Natural killer cell treated with Interleukin-12 subunit alpha and Interleukin-12 subunit beta and Interleukin-15 and Interleukin-18, amount 100 ng/mL, for 72 hours (primary cell): ENCODE results near the gene RERE. TPM values are rescaled to one million over a fixed set of nuclear protein-coding genes. Genes with fewer than 3 reads are reported as not detected.

Source experiments
- ATAC-seq, 2 donors: fragments of 150-1000 bp; cut with Tn5 transposase in 1 of 2; sonication (Bioruptor Pico), chemical (Tn5 transposase) in 1 of 2; 2 replicates each; pipeline ENCODE4 v1.10.0; 2021
- DNase-seq: peaks from one replicate; pipeline ENCODE4 v3.0.0; 2022; ENCODE audit warnings: low spot score
- H3K27ac Mint-ChIP-seq, 2 donors: 1 replicate in 1 of 2; 2 replicates in 1 of 2; pipeline ENCODE4 v1.8.0; 2022; ENCODE audit warnings: mixed read lengths in 2 of 2, mild to moderate bottlenecking in 1 of 2, moderate library complexity in 1 of 2
- H3K27me3 Mint-ChIP-seq, 2 donors: 1 replicate in 1 of 2; 2 replicates in 1 of 2; pipeline ENCODE4 v1.8.0; 2022; ENCODE audit warnings: mixed read lengths in 2 of 2
- H3K36me3 Mint-ChIP-seq: one replicate; pipeline ENCODE4 v1.8.0; 2022; ENCODE audit warnings: mixed read lengths
- H3K4me1 Mint-ChIP-seq, 2 donors: 1 replicate in 1 of 2; 2 replicates in 1 of 2; pipeline ENCODE4 v1.8.0; 2022; ENCODE audit warnings: low read depth in 2 of 2, mixed read lengths in 2 of 2, mild to moderate bottlenecking in 1 of 2
- H3K4me3 Mint-ChIP-seq: one replicate; pipeline ENCODE4 v1.8.0; 2022; ENCODE audit warnings: mixed read lengths
- H3K9me3 Mint-ChIP-seq: 2 replicates; pipeline ENCODE4 v1.8.0; 2022; ENCODE audit warnings: mixed read lengths
- total RNA-seq, 2 donors: library from RNA; stranded (reverse); gene quantifications; one replicate each; pipeline ENCODE4 v1.2.3, GENCODE V29; 2022

RERE gene
- total RNA-seq, 2 donors from 2014 or later, result 38.2 to 72.4 TPM

DNA sequence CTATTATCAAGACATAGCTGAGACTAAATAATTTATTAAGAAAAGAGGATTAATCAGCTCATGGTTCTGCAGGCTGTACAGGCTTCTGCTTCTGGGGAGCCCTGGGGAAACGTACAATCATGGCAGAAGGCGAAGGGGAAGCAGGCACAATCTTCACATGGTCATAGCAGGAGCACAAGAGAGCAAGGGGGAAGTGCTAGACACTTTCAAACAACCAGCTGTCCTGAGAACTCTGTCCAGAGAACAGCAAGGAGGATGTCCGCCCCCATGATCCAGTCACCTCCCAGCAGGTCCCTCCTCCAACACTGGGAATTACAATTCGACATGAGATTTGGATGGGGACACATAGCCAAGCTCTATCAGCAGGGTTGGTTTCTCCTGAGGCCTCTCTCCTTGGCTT is 509.8 kb downstream of the RERE start:
- no peak for ATAC-seq
- Mint-ChIP-seq H3K36me3 (no peaks in the 10 kb centered on the region), H3K4me1 (no peaks in the 10 kb centered on the region)

DNA sequence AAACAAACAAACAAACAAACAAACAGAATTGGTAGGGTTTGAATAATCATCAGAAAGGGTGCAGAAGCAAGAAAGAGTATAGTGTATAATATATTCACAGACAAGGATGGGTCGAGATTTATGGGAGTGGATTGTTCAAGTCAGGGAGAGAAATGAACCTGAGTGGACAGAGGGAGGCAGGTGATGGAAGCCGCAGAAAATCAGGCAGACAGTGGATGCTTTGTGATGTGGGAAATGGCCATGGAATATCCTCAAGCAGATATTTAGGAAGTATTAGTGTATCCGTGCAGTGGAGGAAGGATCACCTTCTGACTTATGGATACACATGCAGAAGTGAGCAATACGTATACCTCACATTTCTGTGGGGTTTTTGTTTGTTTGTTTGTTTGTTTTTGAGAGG is 513.6 kb downstream of the RERE start:
- H3K4me1 Mint-ChIP-seq, result no peaks in the 10 kb centered on the region
- no peaks in the 10 kb centered on the region for H3K9me3 Mint-ChIP-seq
- H3K27ac Mint-ChIP-seq, result no peak overlapping the region
- H3K27me3 Mint-ChIP-seq, result peaks cover 13 to 15% of the 10 kb centered on the region in 2 donors
- ATAC-seq, result no peak
- no peaks in the 10 kb centered on the region for H3K36me3 Mint-ChIP-seq
- no peak overlapping the region for H3K4me3 Mint-ChIP-seq
- DNase-seq, result no peak

More for the DNA sequence above, 509.8 kb downstream of the RERE start:
- Mint-ChIP-seq H3K27me3 (peaks cover 9 to 12% of the 10 kb centered on the region in 2 donors), H3K27ac (no peak overlapping the region), H3K9me3 (no peaks in the 10 kb centered on the region), H3K4me3 (no peak overlapping the region)
- no peak for DNase-seq

DNA sequence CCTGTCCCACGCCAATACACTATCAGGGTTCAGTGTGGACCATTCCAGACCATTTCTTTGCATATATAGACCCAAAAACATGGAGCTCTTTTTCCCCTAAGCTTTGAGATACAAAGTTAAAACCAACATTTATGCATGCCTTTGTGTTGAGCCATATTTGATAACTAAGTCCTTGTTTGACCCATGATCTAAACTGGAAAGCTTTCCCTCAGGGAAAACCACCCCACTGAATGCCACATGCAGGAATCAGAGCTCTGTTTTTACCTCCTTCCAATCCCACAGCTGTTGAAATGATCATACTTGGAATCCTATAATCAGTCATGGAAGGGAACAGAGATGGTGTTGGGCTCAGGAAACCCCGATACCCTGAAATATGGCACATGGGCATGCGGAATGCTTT is 514.3 kb downstream of the RERE start:
- no peak for ATAC-seq
- DNase-seq, result no peak
- Mint-ChIP-seq H3K27me3 (peaks cover 10 to 15% of the 10 kb centered on the region in 2 donors), H3K4me3 (no peak overlapping the region), H3K27ac (no peak overlapping the region), H3K4me1 (no peaks in the 10 kb centered on the region), H3K36me3 (no peaks in the 10 kb centered on the region), H3K9me3 (no peaks in the 10 kb centered on the region)

Other genes starting within 250 kb of the RERE start
- gene ENO1, start 61.0 kb upstream of the RERE start, total RNA-seq, result 1,000 to 10,000 TPM; 2,254 to 2,801 TPM
- not detected for gene CA6, start 128.2 kb upstream of the RERE start, total RNA-seq
- gene SLC2A7, start 208.8 kb upstream of the RERE start, total RNA-seq, result not detected